ENCODE measurements around the gene RAB7B.

RAB7B gene

GRCh38 chr1:205936846-205937586 lies 66.2 kb downstream of the RAB7B start:
- no peaks in the 10 kb centered on the region for H3K27me3 ChIP-seq (ENCODE audit: low read length)

GRCh38 chr1:205936311-205936710 lies 66.9 kb downstream of the RAB7B start:
- TF ChIP-seq CTCF (IDR thresholded peaks at IDR 0.05; ENCODE audit: insufficient read depth, low read length, poor library complexity, severe bottlenecking) (no peak), EZH2phosphoT487 (conservative IDR thresholded peaks at IDR 0.05; ENCODE audit: low read length) (no peak)
- no peaks in the 10 kb centered on the region for H3F3A ChIP-seq (ENCODE audit: insufficient read depth)
- H3K9me3 ChIP-seq (ENCODE audit: insufficient read depth, low read length), result no peaks in the 10 kb centered on the region
- H3K27me3 ChIP-seq (ENCODE audit: low read length), result no peaks in the 10 kb centered on the region
- H3K27ac ChIP-seq (ENCODE audit: low read depth, low read length), result no peak overlapping the region
- H3K4me2 ChIP-seq (ENCODE audit: low read depth, low read length, poor library complexity, severe bottlenecking), result no peak overlapping the region
- H2AFZ ChIP-seq (ENCODE audit: low read depth, low read length, severe bottlenecking), result no peak overlapping the region
- H3K9me2 ChIP-seq (replicated peaks; ENCODE audit: insufficient read depth, low read length), result no peaks in the 10 kb centered on the region
- no peak overlapping the region for H3K4me3 ChIP-seq (ENCODE audit: insufficient read depth, low read length, poor library complexity, severe bottlenecking)
- no peaks in the 10 kb centered on the region for H4K20me1 ChIP-seq (ENCODE audit: low read depth, low read length)
- H3K9ac ChIP-seq (ENCODE audit: low read length), result no peak overlapping the region
- no peaks in the 10 kb centered on the region for H3K79me2 ChIP-seq (ENCODE audit: insufficient read depth, low read length)
- no peaks in the 10 kb centered on the region for H3K36me3 ChIP-seq (ENCODE audit: low read length)

More at GRCh38 chr1:205936846-205937586, 66.2 kb downstream of the RAB7B start:
- Histone ChIP-seq H3K4me3 (ENCODE audit: insufficient read depth, low read length, poor library complexity, severe bottlenecking) (no peak overlapping the region), H3K79me2 (ENCODE audit: insufficient read depth, low read length) (no peaks in the 10 kb centered on the region), H4K20me1 (ENCODE audit: low read depth, low read length) (no peaks in the 10 kb centered on the region), H3K9me2 (replicated peaks; ENCODE audit: insufficient read depth, low read length) (no peaks in the 10 kb centered on the region), H3K9ac (ENCODE audit: low read length) (no peak overlapping the region), H3K9me3 (ENCODE audit: insufficient read depth, low read length) (no peaks in the 10 kb centered on the region), H3F3A (ENCODE audit: insufficient read depth) (no peaks in the 10 kb centered on the region), H3K27ac (ENCODE audit: low read depth, low read length) (no peak overlapping the region), H3K36me3 (ENCODE audit: low read length) (no peaks in the 10 kb centered on the region), H2AFZ (ENCODE audit: low read depth, low read length, severe bottlenecking) (no peak overlapping the region), H3K4me2 (ENCODE audit: low read depth, low read length, poor library complexity, severe bottlenecking) (no peak overlapping the region)
- TF ChIP-seq CTCF (IDR thresholded peaks at IDR 0.05; ENCODE audit: insufficient read depth, low read length, poor library complexity, severe bottlenecking), result no peak
- no peak for TF ChIP-seq EZH2phosphoT487 (conservative IDR thresholded peaks at IDR 0.05; ENCODE audit: low read length)

GRCh38 chr1:205935869-205936268 lies 67.3 kb downstream of the RAB7B start:
- H3K9me3 ChIP-seq (ENCODE audit: insufficient read depth, low read length), result no peaks in the 10 kb centered on the region
- H3K79me2 ChIP-seq (ENCODE audit: insufficient read depth, low read length), result no peaks in the 10 kb centered on the region
- no peaks in the 10 kb centered on the region for H3K36me3 ChIP-seq (ENCODE audit: low read length)
- H4K20me1 ChIP-seq (ENCODE audit: low read depth, low read length), result no peaks in the 10 kb centered on the region
- H2AFZ ChIP-seq (ENCODE audit: low read depth, low read length, severe bottlenecking), result no peak overlapping the region
- H3K9ac ChIP-seq (ENCODE audit: low read length), result no peak overlapping the region
- no peak overlapping the region for H3K4me3 ChIP-seq (ENCODE audit: insufficient read depth, low read length, poor library complexity, severe bottlenecking)
- no peak for TF ChIP-seq CTCF (IDR thresholded peaks at IDR 0.05; ENCODE audit: insufficient read depth, low read length, poor library complexity, severe bottlenecking)
- TF ChIP-seq EZH2phosphoT487 (conservative IDR thresholded peaks at IDR 0.05; ENCODE audit: low read length), result no peak
- no peak overlapping the region for H3K4me2 ChIP-seq (ENCODE audit: low read depth, low read length, poor library complexity, severe bottlenecking)
- no peak overlapping the region for H3K27ac ChIP-seq (ENCODE audit: low read depth, low read length)
- H3K27me3 ChIP-seq (ENCODE audit: low read length), result no peaks in the 10 kb centered on the region
- no peaks in the 10 kb centered on the region for H3K9me2 ChIP-seq (replicated peaks; ENCODE audit: insufficient read depth, low read length)
- no peaks in the 10 kb centered on the region for H3F3A ChIP-seq (ENCODE audit: insufficient read depth)
